HG03442 (cell line): ENCODE data around the gene PRR23C.

Source experiments
- ATAC-seq: cut with Tn5 transposase; IDR thresholded peaks from one replicate; pipeline ENCODE4 v1.9.1; 2021; ENCODE audit warnings: mild to moderate bottlenecking, moderate library complexity; ENCODE audit not compliant: unreplicated experiment

The PRR23C gene

DNA sequence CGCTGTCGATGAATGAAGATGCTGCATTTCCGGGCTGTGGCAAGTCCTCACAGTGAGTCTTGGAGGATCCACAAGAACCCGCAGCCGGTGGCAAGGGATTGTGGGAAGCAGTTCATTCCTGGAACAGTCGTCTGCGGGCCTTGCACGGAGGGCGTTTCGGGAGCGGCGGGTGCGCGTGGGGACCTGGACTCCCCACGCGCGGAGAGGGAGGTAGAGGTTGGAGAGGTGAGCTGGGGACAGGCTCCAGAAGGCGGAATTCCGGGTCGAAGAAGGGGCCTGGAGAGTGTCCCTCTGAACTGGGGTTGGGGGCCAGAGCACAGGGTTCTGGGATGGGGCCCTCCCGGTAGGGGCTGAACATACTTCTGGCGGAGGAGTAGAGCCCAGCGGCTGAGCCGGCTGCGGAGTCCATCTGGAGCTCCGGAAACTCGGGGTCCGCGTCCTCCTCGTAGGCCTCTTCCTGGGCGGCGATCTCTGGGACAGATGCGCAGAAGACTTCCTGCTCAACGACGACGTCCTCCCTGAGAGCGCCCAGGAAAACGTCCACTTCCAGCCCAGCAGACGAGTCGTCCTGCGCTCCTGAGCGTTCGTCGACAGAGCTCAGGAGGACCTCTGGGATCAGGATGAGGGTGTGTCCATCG is 39.2 kb downstream of the PRR23C start:
- no peak for ATAC-seq

DNA sequence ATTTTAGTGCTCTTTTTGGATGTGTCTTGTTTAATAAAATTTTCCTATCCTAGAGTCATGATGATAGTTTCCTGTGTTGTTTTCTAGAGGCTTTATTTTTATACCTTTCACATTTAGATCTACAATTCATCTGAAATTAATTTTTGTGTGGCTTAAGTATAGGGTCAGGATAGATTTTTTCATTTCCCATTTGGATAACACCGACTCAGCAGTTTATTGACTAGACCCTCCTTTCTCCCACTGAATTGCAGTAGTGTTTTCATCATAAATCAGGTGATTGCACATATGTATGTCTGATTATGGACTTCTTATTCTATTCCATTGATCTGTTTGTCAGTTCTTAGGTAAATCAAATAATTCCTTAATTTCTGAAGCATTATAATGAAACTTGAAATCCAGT is 49.0 kb downstream of the PRR23C start:
- no peak for ATAC-seq
